NCI-H1417 (cell line): ENCODE measurements around the gene GPR107.

ENCODE experiments used
- DNase-seq, 3 experiments: peaks; one replicate each; lab custom pipeline; 2025; lab: John Stamatoyannopoulos, UW

The GPR107 gene

GRCh38 chr9:130183133-130183762 lies 129.5 kb downstream of the GPR107 start:
- no peak for DNase-seq

GRCh38 chr9:130185017-130185416 lies 131.3 kb downstream of the GPR107 start:
- DNase-seq, result no peak

GRCh38 chr9:130185490-130186031 lies 131.9 kb downstream of the GPR107 start:
- DNase-seq, result no peak

GRCh38 chr9:130186051-130186450 lies 132.3 kb downstream of the GPR107 start:
- DNase-seq, result no peak

- no peak for DNase-seq
Measured at GRCh38 chr9:130186839-130187522, 133.3 kb downstream of the GPR107 start.

GRCh38 chr9:130187523-130187846 lies 133.8 kb downstream of the GPR107 start:
- no peak for DNase-seq

GRCh38 chr9:130188860-130189481 lies 135.3 kb downstream of the GPR107 start:
- no peak for DNase-seq
